DND-41 (cell line): ENCODE measurements around the gene SFMBT2.

Source experiments
- EZH2 ChIP-seq: IDR thresholded peaks from 3 replicates; pipeline ENCODE4 v1.6.1; 2012; ENCODE audit warnings: borderline replicate concordance, low read depth, mild to moderate bottlenecking, moderate library complexity, low read length, inconsistent platforms; ENCODE audit not compliant: severe bottlenecking
- TF ChIP-seq, protein P1 (sequence below): IDR thresholded peaks from 2 replicates; pipeline ENCODE4 v1.5.1; 2012; ENCODE audit warnings: borderline replicate concordance, low read length, moderate library complexity, mild to moderate bottlenecking; ENCODE audit not compliant: poor library complexity, severe bottlenecking; ENCODE audit errors: extremely low read depth

DNA sequence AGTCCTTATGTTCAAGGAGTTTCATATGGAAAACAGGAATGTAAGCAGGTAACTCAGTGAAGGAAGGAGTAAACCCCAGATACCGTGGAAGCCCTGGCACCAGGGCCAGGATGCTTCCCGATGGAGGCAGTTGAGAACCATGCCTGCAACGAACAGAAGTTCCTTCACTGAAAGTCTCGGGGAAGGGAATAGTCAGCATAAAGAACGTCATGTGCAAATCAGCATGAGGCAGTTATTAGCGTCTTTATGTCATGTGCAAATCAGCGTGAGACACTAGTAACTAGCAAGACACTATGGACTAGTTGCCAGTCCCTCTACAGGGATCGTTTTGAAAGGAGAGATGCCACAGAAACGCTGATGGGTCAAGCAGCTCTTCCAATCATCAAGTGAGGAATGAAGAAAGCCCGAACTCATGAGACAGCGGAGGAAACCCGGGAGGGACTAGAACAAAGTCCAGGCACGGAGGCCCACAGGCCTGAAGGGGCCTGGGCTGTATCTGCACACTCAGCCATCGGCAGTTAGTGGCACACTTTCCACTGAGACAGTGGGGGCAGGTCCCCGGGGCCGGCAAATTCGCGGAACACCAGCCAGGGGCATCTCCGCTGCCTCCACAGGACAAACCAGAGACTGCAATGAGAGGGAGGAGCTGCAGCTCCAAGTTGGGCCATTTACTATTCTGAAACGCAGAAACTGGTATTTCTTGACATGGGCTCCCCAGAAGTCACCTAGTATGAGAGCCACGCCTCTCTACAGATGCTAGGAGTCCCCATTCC is 109.6 kb downstream of the SFMBT2 start:
- TF ChIP-seq, protein P1, sequence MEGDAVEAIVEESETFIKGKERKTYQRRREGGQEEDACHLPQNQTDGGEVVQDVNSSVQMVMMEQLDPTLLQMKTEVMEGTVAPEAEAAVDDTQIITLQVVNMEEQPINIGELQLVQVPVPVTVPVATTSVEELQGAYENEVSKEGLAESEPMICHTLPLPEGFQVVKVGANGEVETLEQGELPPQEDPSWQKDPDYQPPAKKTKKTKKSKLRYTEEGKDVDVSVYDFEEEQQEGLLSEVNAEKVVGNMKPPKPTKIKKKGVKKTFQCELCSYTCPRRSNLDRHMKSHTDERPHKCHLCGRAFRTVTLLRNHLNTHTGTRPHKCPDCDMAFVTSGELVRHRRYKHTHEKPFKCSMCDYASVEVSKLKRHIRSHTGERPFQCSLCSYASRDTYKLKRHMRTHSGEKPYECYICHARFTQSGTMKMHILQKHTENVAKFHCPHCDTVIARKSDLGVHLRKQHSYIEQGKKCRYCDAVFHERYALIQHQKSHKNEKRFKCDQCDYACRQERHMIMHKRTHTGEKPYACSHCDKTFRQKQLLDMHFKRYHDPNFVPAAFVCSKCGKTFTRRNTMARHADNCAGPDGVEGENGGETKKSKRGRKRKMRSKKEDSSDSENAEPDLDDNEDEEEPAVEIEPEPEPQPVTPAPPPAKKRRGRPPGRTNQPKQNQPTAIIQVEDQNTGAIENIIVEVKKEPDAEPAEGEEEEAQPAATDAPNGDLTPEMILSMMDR: peak; percentile 19
- no peak for TF ChIP-seq EZH2
